Measurements from ENCODE around the gene GGT6. TPM values are rescaled to one million over a fixed set of nuclear protein-coding genes. Genes with fewer than 3 reads are reported as not detected.

The GGT6 gene
- total RNA-seq, 4 donors from 2014 or later: 214 to 308 (median 283) TPM

DNA sequence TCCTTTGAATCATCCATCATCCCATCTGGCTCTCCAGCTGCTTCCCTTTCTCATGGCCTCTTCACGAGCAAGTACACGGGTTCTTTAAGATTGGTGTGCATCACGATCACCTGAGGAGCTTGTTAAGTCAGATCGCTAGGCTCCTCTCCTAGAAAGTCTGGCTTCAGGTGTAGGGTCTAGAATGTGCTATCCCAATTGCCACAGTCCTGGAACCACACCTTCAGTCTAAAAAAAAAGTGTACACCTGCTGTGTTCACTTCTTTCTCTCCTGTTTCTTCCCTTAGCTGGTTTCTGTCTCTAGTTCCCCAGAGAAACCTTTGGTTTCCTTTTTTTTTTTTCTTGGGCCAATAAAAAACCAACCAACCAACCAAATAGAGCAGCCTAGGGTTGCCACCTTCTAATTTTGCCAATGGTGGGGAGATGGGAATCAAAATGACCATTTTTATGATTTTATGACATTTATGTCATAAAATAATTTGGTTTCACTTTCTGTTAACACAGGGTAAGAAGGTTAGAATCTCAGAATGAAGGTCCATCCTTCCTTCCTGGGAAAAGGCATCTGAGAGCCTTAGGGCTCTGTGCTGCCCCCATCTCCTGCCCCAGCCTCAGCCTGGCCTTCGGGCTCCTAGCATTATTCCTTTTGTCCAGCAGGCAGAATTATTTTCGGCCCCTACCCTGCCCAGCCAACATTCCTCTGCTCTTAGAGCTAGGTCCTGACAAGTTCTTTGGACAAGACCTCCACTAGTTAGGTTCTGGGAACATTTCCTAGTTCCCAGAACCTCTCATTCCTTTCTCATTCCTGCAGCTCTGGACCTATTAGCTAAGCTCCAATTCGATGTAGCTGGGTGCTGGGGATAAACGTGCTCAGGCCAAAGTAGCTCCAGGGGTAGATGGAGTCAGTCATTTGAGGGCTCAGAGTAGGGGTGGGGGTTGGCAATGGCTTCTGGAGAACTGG, 1.9 kb upstream of the GGT6 start:
- intact Hi-C loops (cut with DNase I; ENCODE audit: low total_unique reads): no loop called here
- 12 to 54% methylated on average over 4 to 8 of the region's 8 CpGs for whole genome bisulfite sequencing, 2 donors (ENCODE audit: low coverage in 1 of 2)
- H3K27me3 ChIP-seq: no peaks in the 10 kb centered on the region
- in situ Hi-C loops (cut with MboI; ENCODE audit: low pct_ligation_motif_present in 1 of 4, low pct_unique_long_range_greater_than_20kb in 1 of 4, low sequenced_read_pairs in 3 of 4): loop anchor here in 1 of 4 donors (10.0 kb wide), 1 partner anchor 63 kb away; no protein-coding TSS in a partner anchor
- DNase-seq: no peak
- H3K27ac ChIP-seq: peak overlapping the region; percentile 84 to 91 (median 86)
- no peak overlapping the region for H3K4me3 ChIP-seq
- H3K4me1 ChIP-seq: peaks cover 12 to 43% (median 31%) of the 10 kb centered on the region in 4 donors
- no peaks in the 10 kb centered on the region for H3K36me3 ChIP-seq
- TF ChIP-seq, protein P1, sequence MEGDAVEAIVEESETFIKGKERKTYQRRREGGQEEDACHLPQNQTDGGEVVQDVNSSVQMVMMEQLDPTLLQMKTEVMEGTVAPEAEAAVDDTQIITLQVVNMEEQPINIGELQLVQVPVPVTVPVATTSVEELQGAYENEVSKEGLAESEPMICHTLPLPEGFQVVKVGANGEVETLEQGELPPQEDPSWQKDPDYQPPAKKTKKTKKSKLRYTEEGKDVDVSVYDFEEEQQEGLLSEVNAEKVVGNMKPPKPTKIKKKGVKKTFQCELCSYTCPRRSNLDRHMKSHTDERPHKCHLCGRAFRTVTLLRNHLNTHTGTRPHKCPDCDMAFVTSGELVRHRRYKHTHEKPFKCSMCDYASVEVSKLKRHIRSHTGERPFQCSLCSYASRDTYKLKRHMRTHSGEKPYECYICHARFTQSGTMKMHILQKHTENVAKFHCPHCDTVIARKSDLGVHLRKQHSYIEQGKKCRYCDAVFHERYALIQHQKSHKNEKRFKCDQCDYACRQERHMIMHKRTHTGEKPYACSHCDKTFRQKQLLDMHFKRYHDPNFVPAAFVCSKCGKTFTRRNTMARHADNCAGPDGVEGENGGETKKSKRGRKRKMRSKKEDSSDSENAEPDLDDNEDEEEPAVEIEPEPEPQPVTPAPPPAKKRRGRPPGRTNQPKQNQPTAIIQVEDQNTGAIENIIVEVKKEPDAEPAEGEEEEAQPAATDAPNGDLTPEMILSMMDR (IDR thresholded peaks at IDR 0.05): no peak
- TF ChIP-seq POLR2A (IDR thresholded peaks at IDR 0.05) (peak; percentile 39), EP300 (IDR thresholded peaks at IDR 0.05; ENCODE audit: low read depth) (no peak), POLR2AphosphoS5 (IDR thresholded peaks at IDR 0.05) (peak in 2 of 3 donors; percentile 15 to 31)
- no peaks in the 10 kb centered on the region for H3K9me3 ChIP-seq

DNA sequence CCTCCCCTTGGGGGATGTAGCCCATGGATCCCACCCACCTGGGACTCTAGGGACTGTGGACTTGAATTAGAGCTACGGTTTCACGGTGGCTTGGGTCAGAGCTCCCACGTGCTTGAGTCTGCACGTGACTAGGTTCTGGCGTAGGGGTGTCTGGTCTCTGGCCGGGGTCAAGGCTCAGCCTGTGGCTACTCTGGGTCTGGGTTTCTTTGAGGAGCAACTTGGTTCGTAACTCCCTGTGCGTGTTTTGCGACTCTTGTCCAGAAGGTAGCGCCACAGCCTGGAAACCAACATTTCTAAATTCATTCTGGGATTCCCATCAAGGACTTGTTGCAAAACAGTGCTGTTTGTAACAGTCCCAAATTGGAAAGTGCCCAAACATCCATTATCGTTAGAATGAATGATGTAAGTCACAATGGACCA, 470 bp upstream of the GGT6 start:
- no peaks in the 10 kb centered on the region for H3K27me3 ChIP-seq
- H3K36me3 ChIP-seq: no peaks in the 10 kb centered on the region
- 29 to 31% methylated on average over 1 to 11 of the region's 11 CpGs for WGBS, 2 donors (ENCODE audit: low coverage in 1 of 2)
- no peaks in the 10 kb centered on the region for H3K9me3 ChIP-seq
- in situ Hi-C loops (cut with MboI; ENCODE audit: low pct_ligation_motif_present in 1 of 4, low pct_unique_long_range_greater_than_20kb in 1 of 4, low sequenced_read_pairs in 3 of 4) (loop anchor here in 1 of 4 donors (10.0 kb wide), 1 partner anchor 64 kb away; no protein-coding TSS in a partner anchor), intact Hi-C loops (cut with DNase I; ENCODE audit: low total_unique reads) (no loop called here)
- peaks cover 14 to 43% (median 35%) of the 10 kb centered on the region in 4 donors for H3K4me1 ChIP-seq
- DNase-seq: peak; percentile 21
- H3K4me3 ChIP-seq: peak overlapping the region in 1 of 4 donors; percentile 55
- peak overlapping the region; percentile 84 to 91 (median 86) for H3K27ac ChIP-seq
- TF ChIP-seq, protein P1 (IDR thresholded peaks at IDR 0.05): no peak
- TF ChIP-seq EP300 (IDR thresholded peaks at IDR 0.05; ENCODE audit: low read depth): no peak

DNA sequence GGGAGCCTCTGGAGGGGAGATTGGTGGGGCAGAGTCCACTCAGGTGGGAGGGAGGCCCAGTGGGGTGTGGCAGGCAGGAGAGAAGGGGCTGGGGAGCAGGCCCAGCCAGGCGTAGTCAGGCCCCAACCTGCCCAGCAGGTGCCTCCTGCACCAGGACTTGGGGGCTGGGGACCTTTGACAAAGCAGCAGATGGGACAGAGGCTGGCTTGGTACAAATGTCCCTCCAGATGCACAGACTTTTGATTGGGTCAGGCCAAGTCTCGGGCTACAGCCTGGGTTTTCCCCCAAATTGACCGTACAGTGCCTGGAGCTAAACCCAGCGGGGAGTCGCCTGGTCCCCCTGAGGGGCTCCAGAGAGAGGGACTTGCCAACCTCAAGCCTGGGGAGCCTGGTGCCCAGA, 411 bp downstream of the GGT6 start:
- intact Hi-C loops (cut with DNase I; ENCODE audit: low total_unique reads) (no loop called here), in situ Hi-C loops (cut with MboI; ENCODE audit: low pct_ligation_motif_present in 1 of 4, low pct_unique_long_range_greater_than_20kb in 1 of 4, low sequenced_read_pairs in 3 of 4) (loop anchor here in 1 of 4 donors (10.0 kb wide), 1 partner anchor 65 kb away; no protein-coding TSS in a partner anchor)
- Histone ChIP-seq H3K27me3 (no peaks in the 10 kb centered on the region), H3K4me1 (peaks cover 12 to 39% (median 37%) of the 10 kb centered on the region in 4 donors), H3K9me3 (no peaks in the 10 kb centered on the region), H3K36me3 (no peaks in the 10 kb centered on the region), H3K27ac (peak overlapping the region; percentile 84 to 91 (median 86)), H3K4me3 (peak overlapping the region; percentile 28 to 55 (median 40))
- WGBS, 2 donors (ENCODE audit: low coverage in 1 of 2): 67% methylated on average over 5 of the region's 5 CpGs; no CpG with 5 or more reads in 1 of the 2 donors
- TF ChIP-seq EP300 (IDR thresholded peaks at IDR 0.05; ENCODE audit: low read depth) (no peak), POLR2A (IDR thresholded peaks at IDR 0.05) (no peak), POLR2AphosphoS5 (IDR thresholded peaks at IDR 0.05) (no peak)
- TF ChIP-seq, protein P1 (IDR thresholded peaks at IDR 0.05): no peak
- peak; percentile 50 for DNase-seq

DNA sequence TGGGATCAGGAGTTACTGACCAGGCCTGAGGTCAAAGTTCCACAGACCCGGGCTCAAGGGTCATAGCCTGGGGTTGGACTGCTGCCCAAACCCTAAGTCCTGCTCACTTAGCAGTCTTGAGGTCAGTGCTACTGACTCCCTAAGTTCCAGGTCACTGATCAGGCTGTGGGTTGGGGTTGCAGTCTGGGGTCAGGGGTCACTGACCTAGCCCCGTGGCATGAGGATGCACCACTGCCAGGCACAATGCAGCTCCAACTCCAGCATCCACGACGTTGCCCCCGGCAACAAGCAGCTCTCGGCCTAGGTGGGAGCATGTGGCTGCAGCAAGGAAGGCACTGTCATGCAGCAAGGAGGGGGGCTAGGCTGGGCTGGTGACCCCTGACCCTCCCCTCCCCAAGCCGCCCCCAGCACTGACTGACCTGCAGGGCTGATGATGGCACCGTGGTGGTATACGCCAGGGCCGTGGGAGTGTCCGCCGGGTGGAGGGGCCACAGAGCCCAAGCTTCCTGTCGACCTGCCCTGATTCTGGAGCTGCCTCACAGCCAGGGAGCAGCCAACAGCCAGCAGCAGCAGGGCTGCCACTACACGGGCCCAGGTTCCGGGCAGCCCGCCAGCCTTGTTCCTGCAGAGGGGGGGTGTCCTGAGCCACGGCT, 1.1 kb downstream of the GGT6 start:
- WGBS, 2 donors (ENCODE audit: low coverage in 1 of 2): 57 to 60% methylated on average over 1 to 11 of the region's 17 CpGs

More for the DNA sequence above, 1.1 kb downstream of the GGT6 start:
- Histone ChIP-seq H3K27me3 (no peaks in the 10 kb centered on the region), H3K4me3 (peak overlapping the region; percentile 28 to 55 (median 40)), H3K9me3 (no peaks in the 10 kb centered on the region), H3K27ac (peak overlapping the region; percentile 84 to 91 (median 86)), H3K36me3 (no peaks in the 10 kb centered on the region), H3K4me1 (peaks cover 12 to 46% (median 43%) of the 10 kb centered on the region in 4 donors)
- intact Hi-C loops (cut with DNase I; ENCODE audit: low total_unique reads): no loop called here
- DNase-seq: peak; percentile 51
- TF ChIP-seq POLR2A (IDR thresholded peaks at IDR 0.05): no peak
- no peak for TF ChIP-seq EP300 (IDR thresholded peaks at IDR 0.05; ENCODE audit: low read depth)
- no peak for TF ChIP-seq POLR2AphosphoS5 (IDR thresholded peaks at IDR 0.05)
- TF ChIP-seq, protein P1 (IDR thresholded peaks at IDR 0.05): no peak
- in situ Hi-C loops (cut with MboI; ENCODE audit: low pct_ligation_motif_present in 1 of 4, low pct_unique_long_range_greater_than_20kb in 1 of 4, low sequenced_read_pairs in 3 of 4): no loop called here
